Right ventricle myocardium superior (tissue), 1 donor: ENCODE results near the gene SKOR1. TPM values are rescaled to one million over a fixed set of nuclear protein-coding genes. Genes with fewer than 3 reads are reported as not detected.

ENCODE experiments used
- ATAC-seq: fragments of 200-7000 bp; cut with Tn5 transposase; one replicate; pipeline ENCODE4 v1.9.1; 2020; ENCODE audit warnings: mild to moderate bottlenecking; ENCODE audit not compliant: poor library complexity
- DNase-seq: peaks from one replicate; pipeline ENCODE4 v3.0.0-alpha.2; 2020
- intact Hi-C: fragments of 100-400 bp; cut with DNase I; formaldehyde crosslinking; loops from one replicate; pipeline ENCODE4 v1.11.2; 2022
- total RNA-seq: library from RNA; stranded (reverse); fragmentation: NEBNext Ultra II Directional; extraction: Animal tissue kit (Norgen Biotek cat#: 25700); gene quantifications from one replicate; pipeline ENCODE4 v1.2.1, GENCODE V29; 2021
- donor health status: DM: no; HTN: yes; CAD: no; lungs with severe emphysema.

SKOR1 gene
- total RNA-seq, 1 donor from 2014 or later = 0.11 TPM

- no peak for DNase-seq
- intact Hi-C loops = no loop called here
- no peak for ATAC-seq
These were observed 34.5 kb upstream of the SKOR1 start for GRCh38 chr15:67790610-67791319.

- ATAC-seq (no peak), DNase-seq (no peak)
- intact Hi-C loops = no loop called here
These were observed 32.9 kb upstream of the SKOR1 start for GRCh38 chr15:67792250-67792942.

GRCh38 chr15:67794832-67795574 is 30.3 kb upstream of the SKOR1 start:
- ATAC-seq (no peak), DNase-seq (no peak)
- intact Hi-C loops = no loop called here

DNA sequence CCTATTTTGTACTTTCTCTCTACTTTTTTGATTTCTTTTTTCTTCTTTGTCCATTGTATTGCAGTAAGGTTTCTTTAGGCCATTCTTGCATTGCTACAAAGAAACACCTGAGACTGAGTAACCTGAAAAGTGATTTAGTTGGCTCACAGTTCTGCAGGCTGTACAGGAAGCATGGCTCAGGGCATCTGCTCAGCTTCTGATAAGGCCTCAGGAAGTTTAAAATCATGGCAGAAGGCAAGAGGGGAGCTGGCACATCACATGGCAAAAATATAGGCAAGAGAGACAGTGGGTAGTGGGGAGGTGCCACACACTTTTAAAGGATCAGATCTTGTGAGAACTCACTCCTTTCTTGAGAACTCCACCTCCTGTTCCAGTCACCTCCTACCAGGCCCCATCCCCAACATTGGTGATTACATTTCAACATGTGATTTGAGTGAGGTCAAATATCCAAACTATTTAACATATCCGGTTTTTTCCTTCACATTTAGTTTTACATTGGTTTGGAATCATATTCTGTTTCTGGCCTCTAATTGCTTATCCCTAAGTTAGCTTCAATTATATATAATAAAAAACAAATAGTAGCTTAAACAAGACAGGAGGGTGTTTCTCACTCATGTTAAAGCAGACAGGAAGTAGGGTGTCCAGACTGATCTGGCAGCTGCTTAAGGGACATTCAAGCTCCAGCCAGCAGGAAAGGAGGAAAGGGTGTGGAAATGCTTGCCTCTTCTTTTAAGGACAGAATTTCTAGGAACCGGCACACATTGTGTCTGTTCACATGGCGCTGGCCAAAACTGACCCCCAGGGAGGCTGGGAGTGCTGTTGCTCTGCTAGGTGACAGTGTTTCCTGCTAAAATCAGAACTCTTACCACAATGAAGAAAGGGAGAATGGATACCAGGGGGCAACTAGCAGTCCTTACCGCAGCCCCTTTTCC is 28.8 kb upstream of the SKOR1 start:
- DNase-seq (no peak), ATAC-seq (no peak)
- intact Hi-C loops = no loop called here

GRCh38 chr15:67799801-67800205 is 25.5 kb upstream of the SKOR1 start:
- no peak for DNase-seq
- ATAC-seq = no peak
- intact Hi-C loops = no loop called here

- intact Hi-C loops = no loop called here
These were observed 24.2 kb upstream of the SKOR1 start for GRCh38 chr15:67801142-67801541.

GRCh38 chr15:67801926-67802914 is 23.1 kb upstream of the SKOR1 start:
- DNase-seq (no peak), ATAC-seq (no peak)
- intact Hi-C loops = no loop called here

More at GRCh38 chr15:67801142-67801541, 24.2 kb upstream of the SKOR1 start:
- ATAC-seq = no peak
- DNase-seq = no peak

GRCh38 chr15:67803299-67803698 is 22.0 kb upstream of the SKOR1 start:
- no peak for DNase-seq
- intact Hi-C loops = no loop called here
- no peak for ATAC-seq

DNA sequence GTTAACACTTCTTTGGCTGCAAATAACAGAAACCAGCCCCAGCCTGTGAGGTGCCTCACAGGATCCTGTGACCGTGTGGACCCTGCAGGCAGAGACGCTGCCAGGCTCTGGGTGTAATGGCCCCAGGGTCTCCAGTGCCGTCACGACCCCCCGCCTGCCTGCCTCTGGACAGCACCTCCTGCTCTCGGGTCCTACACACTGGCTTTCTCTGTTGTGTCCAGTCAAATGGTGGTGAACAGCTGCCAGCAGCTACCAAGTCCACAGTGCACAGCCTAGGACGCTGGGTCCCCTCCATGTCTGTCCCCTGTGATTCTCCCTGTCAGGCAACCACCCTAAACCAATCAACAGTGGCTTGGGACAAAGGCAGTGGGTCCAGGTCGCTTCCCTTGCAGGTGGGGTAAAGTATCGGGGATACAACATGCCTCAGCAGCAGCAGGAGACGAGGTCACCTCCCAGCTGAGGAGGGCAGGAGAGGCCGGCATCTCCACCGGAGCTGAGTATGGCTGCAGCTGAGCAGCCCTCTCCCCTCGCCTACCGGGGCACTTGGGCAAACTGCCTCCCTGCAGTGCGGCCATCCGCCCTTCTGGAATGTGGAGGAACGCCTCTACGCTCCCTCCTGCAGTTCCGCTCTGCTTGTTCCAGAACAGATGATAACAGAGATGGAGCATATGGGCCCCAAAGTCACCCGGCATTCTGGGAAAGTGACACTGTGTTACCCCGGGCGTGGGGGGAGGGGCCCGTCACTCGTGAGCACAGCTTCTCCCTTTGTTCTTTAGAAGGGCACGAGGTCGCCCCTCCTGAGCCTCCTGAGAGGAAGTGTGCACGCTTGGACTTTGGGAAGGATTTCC is 21.1 kb upstream of the SKOR1 start:
- intact Hi-C loops = no loop called here
- DNase-seq (no peak), ATAC-seq (no peak)

GRCh38 chr15:67805008-67805665 is 20.2 kb upstream of the SKOR1 start:
- ATAC-seq (no peak), DNase-seq (no peak)
- intact Hi-C loops = no loop called here

- no peak for DNase-seq
- intact Hi-C loops = no loop called here
- no peak for ATAC-seq
These were observed 19.4 kb upstream of the SKOR1 start for GRCh38 chr15:67805666-67806516.

DNA sequence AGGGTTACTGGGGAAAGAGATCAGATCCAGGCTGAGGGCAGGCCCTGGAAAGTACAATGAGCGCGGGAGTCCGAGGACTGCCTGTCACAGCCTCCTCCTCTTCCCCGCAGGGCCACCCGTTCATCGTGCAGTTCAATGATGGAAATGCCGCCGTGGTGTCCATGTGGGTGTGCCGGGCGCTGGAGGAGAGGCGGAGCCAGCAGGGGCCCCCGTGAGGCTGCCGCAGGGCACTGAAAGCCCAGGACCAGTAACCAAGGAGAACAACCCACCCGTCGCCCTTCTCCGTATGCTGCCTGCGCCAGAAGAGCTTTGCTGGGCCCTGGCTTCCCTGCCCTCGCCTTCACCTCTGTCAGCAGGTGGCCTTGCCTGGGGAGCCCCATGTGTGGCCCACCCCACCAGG is 18.8 kb upstream of the SKOR1 start:
- no peak for ATAC-seq
- intact Hi-C loops = no loop called here
- DNase-seq = no peak

GRCh38 chr15:67807141-67807540 is 18.2 kb upstream of the SKOR1 start:
- intact Hi-C loops = no loop called here
- ATAC-seq (no peak), DNase-seq (no peak)

- DNase-seq (no peak), ATAC-seq (no peak)
- intact Hi-C loops = no loop called here
These were observed 17.5 kb upstream of the SKOR1 start for GRCh38 chr15:67807836-67808235.

DNA sequence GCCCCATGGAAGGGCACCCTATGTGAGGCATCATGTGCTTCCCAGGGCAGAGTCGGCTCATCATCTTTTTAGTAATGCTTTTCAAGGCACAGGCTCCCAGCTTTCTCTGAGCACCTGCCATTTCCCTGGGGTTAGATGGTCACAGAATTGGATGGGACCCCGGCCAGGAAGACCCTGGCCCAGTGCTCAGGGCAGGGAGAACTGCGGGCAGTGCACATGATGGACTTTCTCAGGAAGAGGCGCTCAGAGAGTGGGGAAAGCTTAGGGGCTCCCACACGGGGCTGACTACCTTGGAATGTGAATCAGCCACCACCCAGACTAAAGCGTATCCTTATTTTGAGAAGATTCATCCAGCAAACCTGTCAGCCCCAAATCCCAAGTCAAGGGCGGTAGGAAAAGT is 16.5 kb upstream of the SKOR1 start:
- ATAC-seq (no peak), DNase-seq (no peak)
- intact Hi-C loops = no loop called here
